Muscle layer of colon (tissue), 2 donors: ENCODE data around the gene CCDC185.

Experiments
- H3K27ac ChIP-seq: one replicate; pipeline ENCODE4 v1.7.0; 2013; ENCODE audit warnings: low read depth, mild to moderate bottlenecking, low read length, moderate library complexity
- H3K27me3 ChIP-seq, 2 donors: one replicate each; pipeline ENCODE4 v1.7.0; 2013; ENCODE audit warnings: low read length in 2 of 2, mild to moderate bottlenecking in 2 of 2; ENCODE audit not compliant: insufficient read depth in 2 of 2, control insufficient read depth in 1 of 2
- H3K36me3 ChIP-seq: one replicate; pipeline ENCODE4 v1.7.0; 2013; ENCODE audit warnings: mild to moderate bottlenecking, low read length; ENCODE audit not compliant: insufficient read depth
- H3K4me1 ChIP-seq: one replicate; pipeline ENCODE4 v1.7.0; 2013; ENCODE audit warnings: mild to moderate bottlenecking, low read length; ENCODE audit not compliant: insufficient read depth
- H3K4me3 ChIP-seq, 2 donors: one replicate each; pipeline ENCODE4 v1.7.0; 2013; ENCODE audit warnings: low read length in 2 of 2, low read depth in 1 of 2, mild to moderate bottlenecking in 1 of 2, moderate library complexity in 1 of 2
- H3K9ac ChIP-seq: one replicate; pipeline ENCODE4 v1.7.0; 2013; ENCODE audit warnings: low read length
- H3K9me3 ChIP-seq: one replicate; pipeline ENCODE4 v1.7.0; 2013; ENCODE audit warnings: mild to moderate bottlenecking, low read length
- donor health status: abdominal sarcoma.
- donor health status: Adenocarcinoma of cecum.

CCDC185 gene

DNA sequence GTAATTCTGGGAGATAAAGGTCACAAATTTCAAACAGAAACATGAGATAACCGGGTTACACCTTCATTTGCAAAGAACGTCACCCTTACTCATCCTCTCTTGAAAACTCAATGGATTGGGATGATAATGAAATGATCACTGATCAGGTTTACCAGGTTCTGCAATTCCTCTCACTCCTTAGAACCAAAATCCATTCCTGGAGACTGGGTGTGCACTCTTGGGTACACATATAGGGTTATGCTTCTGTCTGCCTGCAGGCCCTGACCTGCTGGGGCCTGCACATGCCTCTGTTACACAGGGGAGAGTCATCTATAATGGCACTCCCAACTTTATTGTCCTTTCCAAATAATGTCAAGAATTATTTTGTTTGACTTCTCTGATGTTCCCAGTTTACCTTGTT, 37.5 kb upstream of the CCDC185 start:
- Histone ChIP-seq H3K27ac (no peak overlapping the region), H3K27me3 (no peaks in the 10 kb centered on the region), H3K9ac (no peak overlapping the region), H3K4me3 (no peak overlapping the region), H3K4me1 (no peaks in the 10 kb centered on the region), H3K36me3 (no peaks in the 10 kb centered on the region), H3K9me3 (no peaks in the 10 kb centered on the region)

DNA sequence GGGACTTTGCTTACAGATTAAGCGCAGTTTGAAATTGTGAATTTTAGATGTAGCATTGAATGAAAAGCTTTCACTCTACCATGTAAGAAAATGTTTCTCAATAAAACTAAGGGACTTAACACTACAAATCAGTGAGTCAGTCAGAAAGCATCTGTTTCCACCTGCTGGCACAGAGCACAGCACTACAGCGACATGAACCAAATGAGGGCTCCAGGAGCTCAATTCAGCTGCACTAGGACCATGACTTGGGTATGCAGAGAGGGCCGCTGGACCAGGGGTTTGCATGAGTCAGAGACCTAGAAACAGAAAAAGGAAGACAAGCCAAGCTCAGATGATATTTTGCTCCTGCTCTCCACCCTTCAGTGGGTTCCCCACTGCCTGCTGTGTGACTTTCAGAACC, 34.4 kb upstream of the CCDC185 start:
- no peak overlapping the region for H3K27ac ChIP-seq
- no peak overlapping the region for H3K4me3 ChIP-seq
- no peaks in the 10 kb centered on the region for H3K9me3 ChIP-seq
- peaks cover 0 to 8% of the 10 kb centered on the region in 2 donors for H3K27me3 ChIP-seq
- peaks cover 5% of the 10 kb centered on the region for H3K4me1 ChIP-seq
- H3K36me3 ChIP-seq, result no peaks in the 10 kb centered on the region
- H3K9ac ChIP-seq, result no peak overlapping the region

DNA sequence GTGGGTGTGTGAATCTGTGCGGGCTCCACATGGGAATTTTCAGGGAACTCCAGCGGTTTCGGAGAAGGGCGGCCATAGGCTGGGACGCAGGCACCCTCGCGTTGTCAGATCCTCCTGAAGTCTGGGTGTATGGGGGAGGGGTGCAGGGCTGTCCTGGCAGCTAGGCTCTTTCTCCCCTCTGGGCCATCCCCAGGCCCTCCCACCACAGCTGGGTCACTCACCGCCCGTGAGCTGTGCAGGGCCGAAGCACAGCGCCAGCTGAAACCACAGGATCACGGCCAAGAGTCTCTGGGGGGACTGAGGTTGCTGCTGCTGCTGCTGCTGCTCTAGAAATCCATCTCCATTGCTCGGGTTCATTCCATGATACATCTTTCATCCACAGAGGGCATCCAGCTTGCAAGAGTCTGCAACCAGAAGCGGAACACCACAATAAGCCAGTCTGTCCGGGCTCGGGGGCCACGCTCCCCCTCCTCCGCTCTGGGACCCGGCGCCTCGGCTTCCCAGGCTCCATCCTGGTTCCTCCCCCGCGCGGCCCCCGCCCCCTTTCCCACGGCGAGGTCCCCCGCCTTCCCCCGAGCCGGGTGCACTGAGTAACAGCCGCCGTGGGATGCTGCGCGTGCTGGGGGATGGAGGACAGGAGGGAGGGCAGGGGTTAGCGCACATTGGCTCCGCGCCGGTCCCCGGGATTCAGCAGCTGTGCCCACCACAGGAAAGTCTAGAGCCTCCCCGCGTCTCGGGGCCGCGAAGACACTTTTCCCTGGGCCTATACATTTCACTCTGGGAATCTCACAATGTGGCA, 30.0 kb upstream of the CCDC185 start:
- peaks cover 0 to 16% of the 10 kb centered on the region in 2 donors for H3K27me3 ChIP-seq
- H3K4me3 ChIP-seq, result peak overlapping the region; percentile 50 to 64
- no peak overlapping the region for H3K9ac ChIP-seq
- H3K36me3 ChIP-seq, result no peaks in the 10 kb centered on the region
- no peaks in the 10 kb centered on the region for H3K9me3 ChIP-seq
- H3K4me1 ChIP-seq, result peaks cover 5% of the 10 kb centered on the region
- H3K27ac ChIP-seq, result no peak overlapping the region

DNA sequence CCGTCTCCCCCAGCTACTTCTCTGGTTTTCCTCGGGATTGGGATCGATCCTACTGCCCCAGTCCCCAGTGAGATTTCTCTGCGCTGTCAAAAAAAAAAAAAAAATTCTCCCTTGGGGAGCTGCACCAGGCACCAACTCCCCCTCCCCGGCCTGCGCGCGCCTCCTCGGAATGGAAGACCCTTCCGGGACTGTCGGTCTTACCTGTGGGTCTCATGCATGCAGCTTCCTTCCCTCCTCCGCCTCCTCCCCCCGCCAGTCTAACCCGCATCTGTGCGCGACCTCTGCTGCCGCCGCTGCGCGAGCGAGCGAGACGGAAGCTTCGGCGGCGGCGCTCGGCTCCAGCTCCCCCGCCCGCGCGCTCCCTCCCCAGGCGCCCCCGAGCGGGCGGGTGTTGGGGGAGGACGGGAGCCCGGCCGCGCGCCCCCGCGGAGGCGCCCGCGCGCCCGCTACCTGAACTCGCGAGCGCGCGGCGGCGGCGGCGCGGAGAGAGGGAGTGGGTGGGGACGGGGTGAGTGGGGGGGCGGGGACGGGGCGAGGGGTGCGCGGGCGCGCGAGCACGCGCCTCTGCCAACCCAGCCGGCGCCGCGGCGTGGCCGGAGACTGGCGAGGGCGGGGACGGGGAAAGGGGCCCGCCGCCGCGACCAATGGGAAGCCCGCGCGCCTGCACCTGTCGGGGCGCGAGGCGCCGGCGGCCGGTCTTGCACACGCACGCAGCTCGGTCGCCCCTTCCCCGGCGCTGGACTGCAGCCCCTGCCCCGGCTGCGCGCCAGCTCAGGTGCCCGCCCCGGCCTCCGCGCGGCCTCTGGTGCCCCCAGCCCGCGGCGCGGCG, 29.1 kb upstream of the CCDC185 start, which contains the start of gene SUSD4:
SUSD4 (minus strand) TSS at position 321 of the 829 bp plus-strand sequence. CDS start 751 bp downstream, outside the sequence.
- Histone ChIP-seq H3K9ac (no peak within 1 kb of the TSS), H3K4me1 (peaks cover 5% of the 10 kb centered on the region), H3K27ac (no peak within 1 kb of the TSS), H3K36me3 (no peaks in the 10 kb centered on the region), H3K9me3 (no peaks in the 10 kb centered on the region), H3K4me3 (peak within 1 kb of the TSS; percentile 50 to 64), H3K27me3 (peaks cover 0 to 16% of the 10 kb centered on the region in 2 donors)

DNA sequence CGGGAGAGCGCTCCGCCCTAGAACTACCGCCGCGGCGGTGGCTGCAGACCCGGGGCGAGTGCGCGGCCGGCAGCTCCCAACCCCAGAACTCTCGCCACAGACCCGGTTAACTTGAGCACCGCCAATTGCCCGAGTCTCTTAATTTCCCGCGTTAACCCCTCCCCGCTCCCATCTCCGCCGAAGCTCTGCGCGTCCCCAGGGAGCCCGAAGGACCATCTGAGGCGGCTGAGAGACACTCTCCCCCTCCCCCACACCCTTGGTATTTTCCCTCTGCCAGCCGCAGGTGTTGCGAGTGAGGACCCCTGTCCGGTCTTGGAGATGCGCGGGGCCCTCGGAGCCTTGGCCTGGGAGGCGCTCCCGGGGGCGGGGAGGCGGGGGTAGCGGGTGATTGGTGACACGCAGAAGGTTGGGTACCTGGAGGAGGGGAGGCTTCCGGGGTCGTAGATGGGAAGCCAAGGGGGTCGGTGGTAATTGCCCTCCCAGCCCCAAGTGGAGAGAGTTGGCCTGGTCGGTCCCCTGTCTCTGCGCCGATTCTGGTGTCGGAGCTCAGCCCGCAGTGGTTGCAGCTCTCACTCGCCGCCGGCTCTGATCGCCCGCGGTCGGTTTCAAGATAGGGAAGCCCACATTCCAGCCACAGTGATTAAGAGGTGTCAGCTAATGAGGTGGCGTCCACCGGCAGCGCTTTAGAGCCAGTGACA, 28.4 kb upstream of the CCDC185 start:
- Histone ChIP-seq H3K9me3 (no peaks in the 10 kb centered on the region), H3K27ac (no peak overlapping the region), H3K27me3 (peaks cover 0 to 16% of the 10 kb centered on the region in 2 donors), H3K4me1 (peaks cover 5% of the 10 kb centered on the region), H3K9ac (no peak overlapping the region), H3K4me3 (peak overlapping the region; percentile 20 to 47), H3K36me3 (no peaks in the 10 kb centered on the region)

DNA sequence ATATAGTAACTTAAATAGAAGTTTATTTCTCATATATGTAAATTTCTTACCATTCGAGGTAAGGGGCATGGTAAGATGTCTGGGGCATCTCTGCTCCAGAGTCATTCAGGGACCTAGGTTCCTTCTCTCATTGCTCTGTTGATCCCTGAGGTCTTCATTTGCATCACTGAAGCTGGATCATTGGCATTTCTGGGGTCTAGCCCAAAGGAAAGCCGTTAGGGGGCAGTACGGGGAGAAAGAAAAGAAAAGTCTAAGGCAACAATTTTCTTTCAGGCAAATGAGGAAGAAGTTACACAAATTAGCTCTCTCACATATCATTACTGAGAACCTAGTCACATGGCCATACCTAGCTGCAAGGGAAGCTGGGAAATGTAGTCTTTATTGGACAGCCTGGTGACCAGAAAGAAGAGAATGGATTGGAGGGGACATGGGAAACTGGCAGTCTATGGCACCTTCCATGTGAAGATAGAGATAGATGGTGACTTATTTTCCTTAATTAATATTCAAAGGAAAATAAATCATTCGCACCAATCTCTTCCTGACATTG, 19.1 kb upstream of the CCDC185 start:
- Histone ChIP-seq H3K27ac (no peak overlapping the region), H3K4me1 (no peaks in the 10 kb centered on the region), H3K9me3 (peaks cover 5% of the 10 kb centered on the region), H3K27me3 (no peaks in the 10 kb centered on the region), H3K36me3 (no peaks in the 10 kb centered on the region), H3K4me3 (no peak overlapping the region), H3K9ac (no peak overlapping the region)

DNA sequence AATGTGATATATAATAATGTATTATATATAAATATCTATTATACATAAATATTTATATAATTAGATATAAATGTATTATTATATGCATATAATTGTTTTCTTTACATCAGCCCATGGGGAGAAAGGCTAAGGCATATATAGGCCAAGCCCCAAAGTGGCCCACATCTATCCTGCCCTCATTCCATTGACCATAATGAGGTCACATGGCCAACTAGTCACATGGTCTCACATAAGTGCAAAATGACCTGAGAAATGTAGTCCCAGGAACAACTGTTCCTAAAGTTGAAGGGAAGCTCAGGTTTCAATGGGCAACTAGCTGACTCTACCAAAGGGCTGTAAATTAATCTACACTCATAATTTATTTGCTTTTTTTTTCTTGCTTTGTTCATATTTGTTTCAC, 14.5 kb upstream of the CCDC185 start:
- Histone ChIP-seq H3K27me3 (no peaks in the 10 kb centered on the region), H3K36me3 (no peaks in the 10 kb centered on the region), H3K27ac (no peak overlapping the region), H3K9ac (no peak overlapping the region), H3K4me3 (no peak overlapping the region), H3K9me3 (peaks cover 5% of the 10 kb centered on the region), H3K4me1 (no peaks in the 10 kb centered on the region)

DNA sequence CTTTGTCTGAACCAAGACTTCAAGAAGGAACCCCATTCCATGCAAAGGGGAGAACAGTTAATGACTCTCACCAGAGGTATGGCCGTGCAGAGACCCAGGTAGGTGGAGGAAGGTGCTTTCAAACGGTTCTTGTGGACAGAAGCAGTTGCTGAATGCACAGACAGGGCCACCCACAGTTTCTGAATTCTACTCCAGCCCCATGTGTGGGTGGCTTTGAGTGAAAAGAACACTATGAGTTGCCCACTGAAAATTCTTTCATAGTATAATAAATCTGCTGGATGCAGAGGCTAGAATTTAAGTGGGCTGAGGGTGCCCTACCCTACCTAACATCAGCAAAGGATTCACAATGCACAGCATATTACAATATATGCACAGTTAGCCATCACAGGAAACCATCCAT, 7.2 kb upstream of the CCDC185 start:
- H3K9ac ChIP-seq, result no peak overlapping the region
- H3K4me1 ChIP-seq, result no peaks in the 10 kb centered on the region
- peaks cover 0 to 2% of the 10 kb centered on the region in 2 donors for H3K27me3 ChIP-seq
- H3K4me3 ChIP-seq, result no peak overlapping the region
- no peaks in the 10 kb centered on the region for H3K9me3 ChIP-seq
- H3K27ac ChIP-seq, result no peak overlapping the region
- H3K36me3 ChIP-seq, result no peaks in the 10 kb centered on the region

DNA sequence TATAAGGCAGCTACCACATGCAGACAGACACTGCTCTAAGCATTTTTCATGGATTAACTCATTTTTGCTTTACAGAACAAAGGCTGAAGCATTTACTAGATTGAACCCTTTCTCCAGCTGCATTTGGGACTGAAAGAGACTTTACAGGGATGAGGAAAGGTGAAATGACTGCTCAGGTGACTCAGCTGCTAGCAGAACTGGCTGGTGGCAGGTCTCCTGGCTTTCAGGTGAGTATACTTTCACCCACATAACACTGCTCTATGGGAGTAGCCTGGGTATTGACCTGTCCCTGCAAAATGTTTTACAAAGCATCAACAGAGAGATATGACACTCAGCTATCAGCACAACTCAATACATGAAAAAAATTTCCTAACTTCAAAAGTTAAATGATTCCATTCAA, 2.6 kb upstream of the CCDC185 start:
- Histone ChIP-seq H3K4me3 (no peak overlapping the region), H3K4me1 (no peaks in the 10 kb centered on the region), H3K27ac (no peak overlapping the region), H3K36me3 (no peaks in the 10 kb centered on the region), H3K9ac (no peak overlapping the region), H3K27me3 (peaks cover 0 to 30% of the 10 kb centered on the region in 2 donors), H3K9me3 (no peaks in the 10 kb centered on the region)

DNA sequence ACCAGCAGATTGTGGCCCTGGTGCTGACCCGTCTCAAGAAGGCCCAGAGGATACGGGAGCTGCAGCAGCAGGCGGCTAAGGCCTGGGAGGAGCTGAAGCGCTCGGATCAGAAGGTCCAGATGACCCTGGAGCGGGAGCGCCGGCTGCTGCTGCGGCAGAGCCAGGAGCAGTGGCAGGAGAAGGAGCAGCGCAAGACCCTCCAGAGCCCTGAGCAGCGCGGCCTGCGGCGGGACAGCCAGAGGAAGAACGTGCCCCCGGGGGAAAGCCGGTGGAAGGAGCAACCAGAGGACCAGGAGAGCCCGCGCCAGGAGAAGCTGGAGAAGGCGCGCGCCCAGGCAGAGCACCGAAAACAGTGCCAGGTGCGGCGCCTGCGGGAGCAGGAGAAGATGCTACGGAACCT, 1.0 kb downstream of the CCDC185 start:
- Histone ChIP-seq H3K4me3 (no peak overlapping the region), H3K9ac (no peak overlapping the region), H3K9me3 (no peaks in the 10 kb centered on the region), H3K27ac (no peak overlapping the region), H3K4me1 (no peaks in the 10 kb centered on the region), H3K27me3 (peaks cover 0 to 30% of the 10 kb centered on the region in 2 donors), H3K36me3 (no peaks in the 10 kb centered on the region)

DNA sequence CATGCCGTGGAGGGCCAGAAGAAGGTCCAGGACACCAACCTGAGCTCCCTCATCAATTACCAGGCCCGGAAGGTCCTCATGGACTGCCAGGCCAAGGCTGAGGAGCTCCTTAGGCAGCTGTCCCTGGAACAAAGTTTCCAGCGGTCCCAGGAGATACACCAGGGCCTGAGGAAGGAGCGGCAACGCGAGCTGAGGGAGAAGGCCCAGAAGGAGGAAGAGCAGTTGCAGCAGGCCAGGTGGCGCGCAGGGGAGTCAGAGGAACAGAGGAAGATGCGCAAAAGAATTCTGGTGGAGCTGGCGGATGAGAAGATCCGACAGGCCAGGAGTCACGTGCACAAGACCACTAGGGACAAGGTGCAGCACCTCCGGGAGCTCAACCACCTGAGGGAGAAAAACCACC, 1.5 kb downstream of the CCDC185 start:
- no peaks in the 10 kb centered on the region for H3K36me3 ChIP-seq
- H3K9me3 ChIP-seq, result no peaks in the 10 kb centered on the region
- H3K4me3 ChIP-seq, result no peak overlapping the region
- H3K27me3 ChIP-seq, result peaks cover 0 to 30% of the 10 kb centered on the region in 2 donors
- H3K27ac ChIP-seq, result no peak overlapping the region
- H3K4me1 ChIP-seq, result no peaks in the 10 kb centered on the region
- H3K9ac ChIP-seq, result no peak overlapping the region
